Measurements from ENCODE around the gene KRTAP24-1.

Gene KRTAP24-1

DNA sequence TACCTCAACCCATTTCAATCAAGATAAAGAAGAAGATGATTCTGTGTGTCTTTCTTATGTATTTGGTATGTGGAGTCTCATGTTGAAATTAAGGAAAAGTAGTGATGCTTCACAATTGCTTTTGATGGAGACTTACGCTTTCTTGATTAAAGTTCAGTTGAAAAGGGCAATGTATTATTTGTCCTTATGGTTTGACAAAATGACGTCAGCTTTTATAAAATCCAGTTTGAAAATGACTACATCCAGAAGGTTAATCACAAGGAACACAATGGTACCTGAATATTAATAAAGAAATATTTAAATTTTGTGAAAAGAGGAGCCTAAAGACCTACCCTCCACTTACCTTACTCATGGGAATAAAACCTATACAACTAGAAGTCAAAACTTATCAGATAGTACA lies 33.0 kb upstream of the KRTAP24-1 start:
- no peak overlapping the region for H2AFZ ChIP-seq (ENCODE audit: low read depth, low read length)
- H3K27me3 ChIP-seq (ENCODE audit: low read depth, low read length), result no peaks in the 10 kb centered on the region
- no peaks in the 10 kb centered on the region for H3K4me1 ChIP-seq (ENCODE audit: low read length)
- H3K27ac ChIP-seq (ENCODE audit: low read length), result no peak overlapping the region
- H3K9ac ChIP-seq (ENCODE audit: low read length), result no peak overlapping the region
- H4K20me1 ChIP-seq (ENCODE audit: insufficient read depth, low read length), result no peaks in the 10 kb centered on the region
- no peaks in the 10 kb centered on the region for H3K79me2 ChIP-seq (ENCODE audit: low read length)
- no peak overlapping the region for H3K4me2 ChIP-seq (ENCODE audit: low read length)
- no peaks in the 10 kb centered on the region for H3K36me3 ChIP-seq (replicated peaks; ENCODE audit: low read depth, low read length)
- no peak for TF ChIP-seq EZH2phosphoT487 (IDR thresholded peaks at IDR 0.05; ENCODE audit: low read depth)
- TF ChIP-seq, protein P1, sequence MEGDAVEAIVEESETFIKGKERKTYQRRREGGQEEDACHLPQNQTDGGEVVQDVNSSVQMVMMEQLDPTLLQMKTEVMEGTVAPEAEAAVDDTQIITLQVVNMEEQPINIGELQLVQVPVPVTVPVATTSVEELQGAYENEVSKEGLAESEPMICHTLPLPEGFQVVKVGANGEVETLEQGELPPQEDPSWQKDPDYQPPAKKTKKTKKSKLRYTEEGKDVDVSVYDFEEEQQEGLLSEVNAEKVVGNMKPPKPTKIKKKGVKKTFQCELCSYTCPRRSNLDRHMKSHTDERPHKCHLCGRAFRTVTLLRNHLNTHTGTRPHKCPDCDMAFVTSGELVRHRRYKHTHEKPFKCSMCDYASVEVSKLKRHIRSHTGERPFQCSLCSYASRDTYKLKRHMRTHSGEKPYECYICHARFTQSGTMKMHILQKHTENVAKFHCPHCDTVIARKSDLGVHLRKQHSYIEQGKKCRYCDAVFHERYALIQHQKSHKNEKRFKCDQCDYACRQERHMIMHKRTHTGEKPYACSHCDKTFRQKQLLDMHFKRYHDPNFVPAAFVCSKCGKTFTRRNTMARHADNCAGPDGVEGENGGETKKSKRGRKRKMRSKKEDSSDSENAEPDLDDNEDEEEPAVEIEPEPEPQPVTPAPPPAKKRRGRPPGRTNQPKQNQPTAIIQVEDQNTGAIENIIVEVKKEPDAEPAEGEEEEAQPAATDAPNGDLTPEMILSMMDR (IDR thresholded peaks at IDR 0.05; ENCODE audit: low read depth, low read length), result no peak
- no peaks in the 10 kb centered on the region for H3K9me3 ChIP-seq (ENCODE audit: insufficient read depth, low read length)
- no peak overlapping the region for H3K4me3 ChIP-seq (ENCODE audit: low read length)

- H3K9me3 ChIP-seq (ENCODE audit: insufficient read depth, low read length), result no peaks in the 10 kb centered on the region
- TF ChIP-seq, protein P1 (IDR thresholded peaks at IDR 0.05; ENCODE audit: low read depth, low read length), result no peak
- TF ChIP-seq EZH2phosphoT487 (IDR thresholded peaks at IDR 0.05; ENCODE audit: low read depth), result no peak
Observed at GRCh38 chr21:30306884-30307283, 24.1 kb upstream of the KRTAP24-1 start.

DNA sequence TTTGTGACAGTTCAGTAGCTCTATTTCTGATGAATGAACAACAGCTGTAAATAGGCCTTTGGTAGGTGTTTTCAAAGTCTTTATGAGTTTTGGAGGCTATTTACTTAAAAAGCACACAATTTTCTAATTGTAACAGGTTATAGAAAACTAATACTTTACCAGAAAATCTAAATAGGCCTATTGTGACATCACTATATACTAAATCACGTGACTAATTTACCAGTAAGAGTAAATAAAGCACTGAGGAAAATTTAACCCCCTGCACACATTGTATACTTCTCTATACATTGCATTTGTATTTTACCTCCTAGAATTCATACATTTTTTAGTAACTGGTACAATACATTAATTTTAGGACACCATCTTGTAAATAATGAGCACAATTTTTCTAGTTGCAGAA lies 22.4 kb upstream of the KRTAP24-1 start:
- no peak overlapping the region for H3K4me3 ChIP-seq (ENCODE audit: low read length)
- no peaks in the 10 kb centered on the region for H3K36me3 ChIP-seq (replicated peaks; ENCODE audit: low read depth, low read length)
- H3K4me2 ChIP-seq (ENCODE audit: low read length), result no peak overlapping the region
- no peak overlapping the region for H3K9ac ChIP-seq (ENCODE audit: low read length)
- H2AFZ ChIP-seq (ENCODE audit: low read depth, low read length), result no peak overlapping the region
- H3K79me2 ChIP-seq (ENCODE audit: low read length), result no peaks in the 10 kb centered on the region
- TF ChIP-seq, protein P1 (IDR thresholded peaks at IDR 0.05; ENCODE audit: low read depth, low read length), result no peak
- TF ChIP-seq EZH2phosphoT487 (IDR thresholded peaks at IDR 0.05; ENCODE audit: low read depth), result no peak
- no peaks in the 10 kb centered on the region for H3K4me1 ChIP-seq (ENCODE audit: low read length)
- H3K27ac ChIP-seq (ENCODE audit: low read length), result no peak overlapping the region
- H3K9me3 ChIP-seq (ENCODE audit: insufficient read depth, low read length), result no peaks in the 10 kb centered on the region
- no peaks in the 10 kb centered on the region for H3K27me3 ChIP-seq (ENCODE audit: low read depth, low read length)
- no peaks in the 10 kb centered on the region for H4K20me1 ChIP-seq (ENCODE audit: insufficient read depth, low read length)

More at GRCh38 chr21:30306884-30307283, 24.1 kb upstream of the KRTAP24-1 start:
- Histone ChIP-seq H3K4me3 (ENCODE audit: low read length) (no peak overlapping the region), H3K36me3 (replicated peaks; ENCODE audit: low read depth, low read length) (no peaks in the 10 kb centered on the region), H2AFZ (ENCODE audit: low read depth, low read length) (no peak overlapping the region), H3K79me2 (ENCODE audit: low read length) (no peaks in the 10 kb centered on the region), H3K9ac (ENCODE audit: low read length) (no peak overlapping the region), H3K4me2 (ENCODE audit: low read length) (no peak overlapping the region), H3K4me1 (ENCODE audit: low read length) (no peaks in the 10 kb centered on the region), H3K27ac (ENCODE audit: low read length) (no peak overlapping the region), H3K27me3 (ENCODE audit: low read depth, low read length) (no peaks in the 10 kb centered on the region), H4K20me1 (ENCODE audit: insufficient read depth, low read length) (no peaks in the 10 kb centered on the region)

- Histone ChIP-seq H3K36me3 (replicated peaks; ENCODE audit: low read depth, low read length) (no peaks in the 10 kb centered on the region), H3K9ac (ENCODE audit: low read length) (no peak within 1 kb of the TSS), H3K27ac (ENCODE audit: low read length) (no peak within 1 kb of the TSS), H3K4me2 (ENCODE audit: low read length) (no peak within 1 kb of the TSS), H3K4me3 (ENCODE audit: low read length) (no peak within 1 kb of the TSS), H3K79me2 (ENCODE audit: low read length) (no peaks in the 10 kb centered on the region), H3K9me3 (ENCODE audit: insufficient read depth, low read length) (no peaks in the 10 kb centered on the region), H3K27me3 (ENCODE audit: low read depth, low read length) (no peaks in the 10 kb centered on the region), H2AFZ (ENCODE audit: low read depth, low read length) (no peak within 1 kb of the TSS), H4K20me1 (ENCODE audit: insufficient read depth, low read length) (no peaks in the 10 kb centered on the region), H3K4me1 (ENCODE audit: low read length) (no peaks in the 10 kb centered on the region)
- no peak for TF ChIP-seq EZH2phosphoT487 (IDR thresholded peaks at IDR 0.05; ENCODE audit: low read depth)
- TF ChIP-seq, protein P1 (IDR thresholded peaks at IDR 0.05; ENCODE audit: low read depth, low read length), result no peak
Observed at GRCh38 chr21:30289215-30289614, 6.5 kb upstream of the KRTAP24-1 start, which contains the start of gene KRTAP25-1. Gene KRTAP25-1 (minus strand): TSS chr21:30289514. CDS start chr21:30289490, 24 bp downstream.

Data from OCI-LY3 (cell line).